ENCODE measurements around the gene DAPK2.
A peak's percentile ranks its signal among the peaks of the same experiment; 100 is the strongest.

DNA sequence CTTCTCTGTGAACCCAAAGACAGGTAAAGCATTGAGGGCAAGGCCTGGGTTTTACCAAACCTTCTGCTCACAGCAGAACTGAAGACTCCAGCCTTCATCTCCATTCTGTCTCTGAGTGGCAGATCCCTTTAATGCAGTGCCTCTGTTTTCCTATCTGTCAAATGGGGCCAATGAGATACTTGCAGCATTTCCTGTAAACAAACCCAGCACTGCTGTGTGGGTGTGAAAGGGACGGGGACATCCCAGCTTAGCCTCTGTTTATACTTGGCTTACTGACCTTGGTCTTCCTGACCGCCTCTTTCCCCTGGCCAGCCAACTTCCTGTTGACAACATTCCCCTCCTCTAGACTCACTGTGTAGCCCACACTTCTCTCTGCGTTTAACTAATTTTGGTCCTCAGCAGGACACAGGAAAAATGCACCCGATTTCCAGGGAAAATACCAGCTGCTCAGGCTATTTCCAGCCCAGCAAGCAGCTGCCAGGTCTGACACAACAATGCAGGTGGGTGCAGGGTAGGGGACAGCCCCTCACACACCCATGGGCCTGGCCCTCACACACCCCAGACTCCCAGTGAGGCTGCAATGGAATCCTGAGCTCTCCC, 106.7 kb downstream of the DAPK2 start:
- TF ChIP-seq POLR2AphosphoS5 (IDR thresholded peaks at IDR 0.05) (peak in 2 of 3 donors; percentile 22 to 57), POLR2A (IDR thresholded peaks at IDR 0.05) (no peak)

Data from transverse colon (tissue), 3 donors.